Astrocyte (in vitro differentiated cells and primary cell): ENCODE measurements around the gene KCNMA1. TPM values are rescaled to one million over a fixed set of nuclear protein-coding genes. Genes with fewer than 3 reads are reported as not detected.

ENCODE experiments used
- DNase-seq: peaks from one replicate; pipeline ENCODE4 v3.0.0-alpha.2; 2010; ENCODE audit warnings: low read depth
- FAIRE-seq: peaks from 2 replicates; lab custom pipeline; 2011; peaks lifted over from hg19 to GRCh38; lab: Jason Lieb, UNC
- H2AFZ ChIP-seq: 2 replicates; pipeline ENCODE4 v1.6.0; 2012; ENCODE audit warnings: low read depth, low read length, inconsistent platforms
- H3K27ac ChIP-seq: 2 replicates; pipeline ENCODE4 v1.5.1; 2011; ENCODE audit warnings: low read depth, low read length, inconsistent platforms
- H3K27me3 ChIP-seq: 2 replicates; pipeline ENCODE4 v1.6.0; 2011; ENCODE audit warnings: low read length, inconsistent platforms; ENCODE audit not compliant: insufficient read depth
- H3K36me3 ChIP-seq: 2 replicates; pipeline ENCODE4 v1.5.1; 2011; ENCODE audit warnings: low read length, inconsistent platforms; ENCODE audit not compliant: insufficient read depth
- H3K4me1 ChIP-seq: 2 replicates; pipeline ENCODE4 v1.5.1; 2011; ENCODE audit warnings: low read length, inconsistent platforms; ENCODE audit not compliant: insufficient read depth
- H3K4me2 ChIP-seq: 2 replicates; pipeline ENCODE4 v1.6.0; 2012; ENCODE audit warnings: low read length, inconsistent platforms
- H3K4me3 ChIP-seq: 2 replicates; pipeline ENCODE4 v1.5.1; 2011; ENCODE audit warnings: low read depth, mild to moderate bottlenecking, low read length, inconsistent platforms; ENCODE audit not compliant: insufficient read depth
- H3K79me2 ChIP-seq: 2 replicates; pipeline ENCODE4 v1.6.0; 2012; ENCODE audit warnings: mild to moderate bottlenecking, low read length, inconsistent platforms; ENCODE audit not compliant: insufficient read depth
- H3K9ac ChIP-seq: 2 replicates; pipeline ENCODE4 v1.6.0; 2012; ENCODE audit warnings: mild to moderate bottlenecking, low read length, inconsistent platforms
- H3K9me3 ChIP-seq: 2 replicates; pipeline ENCODE4 v1.5.1; 2012; ENCODE audit warnings: low read depth, mild to moderate bottlenecking, low read length, inconsistent platforms; ENCODE audit not compliant: insufficient read depth
- H4K20me1 ChIP-seq: 2 replicates; pipeline ENCODE4 v1.6.0; 2012; ENCODE audit warnings: low read length, inconsistent platforms; ENCODE audit not compliant: insufficient read depth
- H3K27ac Mint-ChIP-seq: one replicate; pipeline ENCODE4 v1.8.0; 2021; ENCODE audit warnings: mild to moderate bottlenecking, mixed read lengths; ENCODE audit not compliant: unreplicated experiment
- H3K27me3 Mint-ChIP-seq: one replicate; pipeline ENCODE4 v1.8.0; 2021; ENCODE audit warnings: low read depth, mixed read lengths; ENCODE audit not compliant: unreplicated experiment
- H3K36me3 Mint-ChIP-seq: one replicate; pipeline ENCODE4 v1.8.0; 2021; ENCODE audit warnings: low read depth, mixed read lengths; ENCODE audit not compliant: unreplicated experiment
- H3K4me1 Mint-ChIP-seq: one replicate; pipeline ENCODE4 v1.8.0; 2021; ENCODE audit warnings: low read depth, mixed read lengths; ENCODE audit not compliant: unreplicated experiment
- H3K4me3 Mint-ChIP-seq: one replicate; pipeline ENCODE4 v1.8.0; 2021; ENCODE audit warnings: mild to moderate bottlenecking, moderate library complexity, mixed read lengths; ENCODE audit not compliant: unreplicated experiment
- H3K9me3 Mint-ChIP-seq: one replicate; pipeline ENCODE4 v1.8.0; 2021; ENCODE audit warnings: mild to moderate bottlenecking, mixed read lengths; ENCODE audit not compliant: unreplicated experiment
- EZH2 ChIP-seq: IDR thresholded peaks from 2 replicates; pipeline ENCODE4 v1.6.1; 2012; ENCODE audit warnings: mild to moderate bottlenecking, low read length, inconsistent platforms; ENCODE audit not compliant: insufficient read depth
- total RNA-seq: library from RNA; stranded (reverse); gene quantifications from 2 replicates; pipeline ENCODE4 v1.2.1, GENCODE V29; 2021
- TF ChIP-seq, protein P1 (sequence below): IDR thresholded peaks from 2 replicates; pipeline ENCODE4 v1.5.1; 2011; ENCODE audit warnings: low read depth, mild to moderate bottlenecking, inconsistent platforms, low read length, moderate library complexity; ENCODE audit not compliant: insufficient read depth

KCNMA1 gene
- total RNA-seq, 1 donor from 2014 or later, result 45.8 TPM

DNA sequence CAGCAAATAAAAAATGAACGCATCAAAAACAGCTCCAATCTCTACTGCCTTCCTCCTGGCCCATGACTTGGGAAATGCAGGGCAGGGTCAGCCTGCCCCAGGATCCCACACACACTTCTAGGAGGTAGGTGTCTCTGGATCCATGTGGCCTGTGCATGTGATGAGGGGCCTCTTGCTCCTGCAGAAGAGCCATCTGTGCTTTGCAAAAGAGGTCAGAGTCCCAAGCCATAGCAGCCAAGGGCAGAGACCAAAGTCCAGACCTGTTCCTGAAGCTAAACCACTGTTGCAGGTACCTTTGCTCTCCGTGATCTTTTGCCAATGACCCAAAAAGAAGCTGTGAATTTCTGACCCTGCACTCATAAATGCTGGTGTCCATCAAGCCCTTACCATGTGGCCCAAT lies 57.1 kb downstream of the KCNMA1 start:
- Mint-ChIP-seq H3K4me1 (peaks cover 24% of the 10 kb centered on the region), H3K9me3 (no peaks in the 10 kb centered on the region), H3K27ac (no peak overlapping the region), H3K4me3 (no peak overlapping the region), H3K27me3 (no peaks in the 10 kb centered on the region), H3K36me3 (peaks cover 15% of the 10 kb centered on the region)
- H3K27me3 ChIP-seq, result no peaks in the 10 kb centered on the region
- no peaks in the 10 kb centered on the region for H3K9me3 ChIP-seq
- TF ChIP-seq EZH2, result no peak
- TF ChIP-seq, protein P1, sequence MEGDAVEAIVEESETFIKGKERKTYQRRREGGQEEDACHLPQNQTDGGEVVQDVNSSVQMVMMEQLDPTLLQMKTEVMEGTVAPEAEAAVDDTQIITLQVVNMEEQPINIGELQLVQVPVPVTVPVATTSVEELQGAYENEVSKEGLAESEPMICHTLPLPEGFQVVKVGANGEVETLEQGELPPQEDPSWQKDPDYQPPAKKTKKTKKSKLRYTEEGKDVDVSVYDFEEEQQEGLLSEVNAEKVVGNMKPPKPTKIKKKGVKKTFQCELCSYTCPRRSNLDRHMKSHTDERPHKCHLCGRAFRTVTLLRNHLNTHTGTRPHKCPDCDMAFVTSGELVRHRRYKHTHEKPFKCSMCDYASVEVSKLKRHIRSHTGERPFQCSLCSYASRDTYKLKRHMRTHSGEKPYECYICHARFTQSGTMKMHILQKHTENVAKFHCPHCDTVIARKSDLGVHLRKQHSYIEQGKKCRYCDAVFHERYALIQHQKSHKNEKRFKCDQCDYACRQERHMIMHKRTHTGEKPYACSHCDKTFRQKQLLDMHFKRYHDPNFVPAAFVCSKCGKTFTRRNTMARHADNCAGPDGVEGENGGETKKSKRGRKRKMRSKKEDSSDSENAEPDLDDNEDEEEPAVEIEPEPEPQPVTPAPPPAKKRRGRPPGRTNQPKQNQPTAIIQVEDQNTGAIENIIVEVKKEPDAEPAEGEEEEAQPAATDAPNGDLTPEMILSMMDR, result no peak
- H3K9ac ChIP-seq, result no peak overlapping the region
- H3K27ac ChIP-seq, result no peak overlapping the region
- FAIRE-seq (no peak), DNase-seq (no peak)
- H3K4me1 ChIP-seq, result peaks cover 26% of the 10 kb centered on the region
- peaks cover 14% of the 10 kb centered on the region for H3K79me2 ChIP-seq
- no peaks in the 10 kb centered on the region for H4K20me1 ChIP-seq
- H3K4me3 ChIP-seq, result no peak overlapping the region
- no peak overlapping the region for H3K4me2 ChIP-seq
- H2AFZ ChIP-seq, result no peak overlapping the region
- no peaks in the 10 kb centered on the region for H3K36me3 ChIP-seq

DNA sequence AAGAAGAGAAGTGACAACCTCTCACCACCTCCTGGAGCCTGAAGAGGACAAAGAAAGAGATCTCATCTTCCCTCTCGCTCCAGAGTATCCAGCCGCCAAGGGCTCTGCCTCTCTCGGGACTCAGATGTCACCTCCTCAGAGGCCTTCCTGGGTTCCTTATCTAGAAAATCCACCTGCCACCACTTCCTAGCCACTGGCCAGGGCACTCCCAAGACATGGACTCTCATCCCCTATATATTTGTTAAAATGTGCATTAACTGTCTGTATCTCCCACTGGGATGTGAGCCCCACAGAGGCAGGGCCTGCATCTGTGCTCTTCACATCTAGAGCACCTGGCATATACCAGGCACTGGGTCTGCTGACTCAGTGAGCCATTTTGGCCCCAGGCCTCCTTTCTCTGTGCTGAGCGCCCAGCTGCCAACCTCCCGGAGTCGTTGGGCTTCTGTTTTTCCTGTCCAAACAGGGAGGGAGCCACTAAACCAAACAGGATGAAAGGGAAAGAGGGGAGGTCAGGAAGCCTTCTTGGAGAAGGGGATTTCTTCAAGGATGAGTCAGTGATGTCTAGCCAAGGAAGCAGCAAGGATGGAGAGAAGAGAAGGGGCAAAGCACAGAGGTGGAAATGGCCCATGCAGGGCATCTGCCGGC lies 58.9 kb downstream of the KCNMA1 start:
- Histone ChIP-seq H2AFZ (peak overlapping the region; percentile 4), H3K4me1 (peaks cover 26% of the 10 kb centered on the region), H3K36me3 (no peaks in the 10 kb centered on the region), H3K9me3 (no peaks in the 10 kb centered on the region), H3K27ac (no peak overlapping the region), H4K20me1 (no peaks in the 10 kb centered on the region), H3K9ac (no peak overlapping the region), H3K4me3 (no peak overlapping the region), H3K4me2 (peak overlapping the region; percentile 45), H3K79me2 (peaks cover 7% of the 10 kb centered on the region), H3K27me3 (no peaks in the 10 kb centered on the region)
- FAIRE-seq, result no peak
- Mint-ChIP-seq H3K4me3 (no peak overlapping the region), H3K9me3 (no peaks in the 10 kb centered on the region), H3K27ac (peak overlapping the region; percentile 30), H3K4me1 (peaks cover 18% of the 10 kb centered on the region), H3K27me3 (no peaks in the 10 kb centered on the region), H3K36me3 (peaks cover 12% of the 10 kb centered on the region)
- TF ChIP-seq EZH2, result no peak
- TF ChIP-seq, protein P1, result no peak
- peak; percentile 37 for DNase-seq

DNA sequence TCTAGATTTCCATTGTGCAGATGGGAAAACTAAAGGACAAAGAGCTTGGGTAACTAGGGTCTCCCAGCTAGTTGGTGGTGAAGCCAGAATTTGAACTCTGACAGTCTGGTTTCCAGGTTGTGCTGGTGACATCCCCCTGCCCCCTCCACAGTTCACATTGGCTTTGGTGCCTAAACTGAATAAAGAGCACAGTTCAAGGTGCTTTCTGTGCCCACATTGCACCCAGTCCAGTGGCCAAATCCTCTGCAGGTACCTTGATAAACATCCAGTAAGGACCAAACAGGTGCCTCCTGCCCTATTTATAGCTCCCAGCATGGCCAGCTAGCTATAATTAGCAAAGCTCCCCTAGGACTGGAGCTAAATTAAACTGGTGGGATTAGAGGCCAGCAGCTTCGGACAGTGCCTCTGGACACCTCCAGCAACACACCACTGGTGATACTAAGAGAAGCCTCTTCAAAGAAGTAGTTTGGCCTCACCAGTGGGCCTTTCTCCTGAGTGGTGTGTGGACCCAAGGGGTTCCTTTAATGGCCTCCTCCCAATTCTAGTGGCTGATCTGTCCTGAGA lies 59.9 kb downstream of the KCNMA1 start:
- no peak overlapping the region for H3K27ac Mint-ChIP-seq
- FAIRE-seq (no peak), DNase-seq (no peak)
- peaks cover 10% of the 10 kb centered on the region for H3K36me3 Mint-ChIP-seq
- Histone ChIP-seq H3K27ac (no peak overlapping the region), H4K20me1 (no peaks in the 10 kb centered on the region), H3K9me3 (no peaks in the 10 kb centered on the region), H3K27me3 (no peaks in the 10 kb centered on the region), H3K4me3 (no peak overlapping the region), H3K9ac (no peak overlapping the region), H3K36me3 (no peaks in the 10 kb centered on the region), H3K79me2 (peaks cover 7% of the 10 kb centered on the region), H2AFZ (no peak overlapping the region), H3K4me2 (no peak overlapping the region), H3K4me1 (peaks cover 18% of the 10 kb centered on the region)
- H3K4me3 Mint-ChIP-seq, result no peak overlapping the region
- no peaks in the 10 kb centered on the region for H3K9me3 Mint-ChIP-seq
- peaks cover 13% of the 10 kb centered on the region for H3K4me1 Mint-ChIP-seq
- H3K27me3 Mint-ChIP-seq, result no peaks in the 10 kb centered on the region
- no peak for TF ChIP-seq EZH2
- TF ChIP-seq, protein P1, result no peak
